ENCODE data around the gene B4GALNT4.
A peak's percentile ranks its signal among the peaks of the same experiment; 100 is the strongest.
"Not testable (repeated sequence)": the region's sequence is repeated elsewhere in the genome, so short reads cannot be mapped to it uniquely, and the experiment has no call there.

Gene B4GALNT4

GRCh38 chr11:359181-359714 is 10.1 kb upstream of the B4GALNT4 start:
- DNase-seq: no peak

GRCh38 chr11:360326-361280 is 8.7 kb upstream of the B4GALNT4 start:
- no peak for DNase-seq

DNA sequence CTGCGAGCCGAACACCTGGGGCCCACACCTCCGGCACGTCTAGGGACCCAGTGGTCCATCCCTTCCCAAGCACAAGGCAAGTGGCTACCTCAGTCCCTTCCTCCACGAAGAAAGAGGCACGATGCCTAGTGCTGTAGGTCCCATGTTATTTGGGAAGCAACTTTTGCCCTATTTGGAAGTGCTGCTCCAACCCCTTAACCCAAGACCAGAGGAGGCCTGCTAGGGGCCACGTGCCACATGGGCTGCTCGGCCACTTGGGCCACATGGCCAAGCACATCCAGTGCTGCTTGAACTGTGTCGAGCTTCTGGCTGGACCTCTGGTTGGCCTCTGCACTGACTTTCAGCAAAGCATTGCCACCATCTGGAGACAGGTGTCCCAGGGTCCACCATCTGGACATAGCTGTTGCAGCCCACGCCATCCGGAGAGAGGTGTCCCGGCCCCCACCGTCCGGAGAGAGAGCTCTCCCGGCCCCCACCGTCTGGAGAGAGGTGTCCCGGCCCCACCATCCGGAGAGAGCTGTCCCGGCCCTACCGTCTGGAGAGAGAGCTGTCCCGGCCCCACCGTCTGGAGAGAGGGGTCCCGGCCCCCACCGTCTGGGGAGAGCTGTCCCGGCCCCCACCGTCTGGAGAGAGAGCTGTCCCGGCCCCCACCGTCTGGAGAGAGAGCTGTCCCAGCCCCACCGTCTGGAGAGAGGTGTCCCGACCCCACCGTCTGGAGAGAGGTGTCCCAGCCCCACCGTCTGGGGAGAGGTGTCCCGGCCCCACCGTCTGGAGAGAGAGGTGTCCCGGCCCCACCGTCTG is 6.5 kb upstream of the B4GALNT4 start:
- no peak for DNase-seq

DNA sequence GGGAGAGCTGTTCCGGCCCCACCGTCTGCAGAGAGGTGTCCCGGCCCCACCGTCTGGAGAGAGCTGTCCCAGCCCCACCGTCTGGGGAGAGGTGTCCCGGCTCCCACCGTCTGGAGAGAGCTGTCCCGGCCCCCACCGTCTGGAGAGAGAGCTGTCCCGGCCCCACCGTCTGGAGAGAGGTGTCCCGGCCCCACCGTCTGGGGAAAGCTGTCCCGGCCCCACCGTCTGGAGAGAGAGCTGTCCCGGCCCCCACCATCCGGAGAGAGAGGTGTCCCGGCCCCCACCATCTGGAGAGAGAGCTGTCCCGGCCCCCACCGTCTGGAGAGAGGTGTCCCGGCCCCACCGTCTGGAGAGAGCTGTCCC is 5.9 kb upstream of the B4GALNT4 start:
- not testable (repeated sequence) for DNase-seq

GRCh38 chr11:363948-364761 is 5.1 kb upstream of the B4GALNT4 start:
- peak; percentile 74 for DNase-seq

GRCh38 chr11:364991-365725 is 4.1 kb upstream of the B4GALNT4 start:
- no peak for DNase-seq

- DNase-seq: no peak
These were observed 3.5 kb upstream of the B4GALNT4 start for GRCh38 chr11:365831-366230.

DNA sequence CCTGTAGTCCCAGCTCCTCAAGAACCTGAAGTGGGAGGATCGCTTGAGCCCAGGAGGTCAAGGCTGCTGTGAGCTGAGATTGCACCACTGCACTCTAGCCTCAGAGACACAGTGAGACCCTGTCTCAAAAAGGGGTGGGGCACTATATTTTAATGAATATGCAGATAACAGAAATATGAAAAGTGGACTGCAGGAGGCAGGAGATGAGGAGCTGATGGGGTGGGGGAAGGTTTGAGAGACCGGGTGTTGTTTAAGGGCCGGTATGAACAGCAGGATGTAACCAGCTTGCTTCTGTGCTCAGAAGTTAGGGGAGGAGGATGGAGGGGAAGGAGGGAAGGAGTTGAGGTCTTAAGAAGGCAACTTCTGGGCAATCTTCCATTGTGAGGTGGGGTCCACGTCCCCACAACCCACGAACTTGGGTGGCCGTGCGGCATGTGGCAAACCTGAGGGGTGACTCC is 1.3 kb upstream of the B4GALNT4 start:
- no peak for DNase-seq

DNA sequence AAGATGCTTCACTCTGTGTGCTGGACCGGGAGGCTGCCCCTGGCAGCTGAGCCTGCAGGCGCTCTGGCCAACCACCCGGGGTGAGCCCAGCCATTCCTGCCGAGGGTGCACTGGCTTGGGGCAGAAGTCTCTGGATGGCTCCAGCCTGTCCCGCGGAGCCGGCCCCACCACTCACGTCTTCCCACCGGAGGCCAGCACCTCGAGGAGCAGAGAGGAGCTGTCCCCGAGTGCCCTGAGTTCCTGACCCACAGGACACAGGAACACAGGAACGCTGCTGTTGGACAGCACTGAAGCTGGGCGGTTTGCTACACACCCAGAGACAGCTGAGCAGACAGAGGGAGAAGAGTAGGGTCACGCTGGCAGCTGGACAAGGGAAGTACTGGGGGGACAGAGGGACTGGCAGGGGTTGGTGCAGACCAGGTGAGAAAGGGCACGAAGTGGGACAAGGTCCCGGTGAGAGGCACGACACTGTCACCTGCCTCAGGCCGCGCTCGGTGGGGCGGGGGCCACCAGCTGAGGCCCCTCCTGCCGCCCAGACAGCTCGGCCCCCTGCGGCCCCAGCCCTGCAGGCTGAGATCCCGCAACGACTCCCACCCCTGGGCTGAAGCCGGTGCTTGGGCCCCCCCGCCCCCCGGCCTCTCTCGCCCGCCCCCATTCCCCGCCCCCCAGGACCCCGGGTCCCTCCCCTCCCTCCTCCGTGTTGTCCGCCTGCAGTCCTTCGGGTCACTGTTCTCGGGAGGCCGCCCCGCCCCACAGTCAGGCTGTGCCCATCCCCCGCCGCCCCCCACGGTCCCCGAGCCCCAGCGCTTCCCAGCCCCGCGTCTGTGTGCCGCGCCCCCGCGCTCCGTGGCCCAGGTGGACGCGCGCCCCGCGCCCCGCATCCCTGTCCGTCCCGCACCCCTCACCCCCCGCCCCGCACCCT is 624 bp upstream of the B4GALNT4 start:
- DNase-seq: no peak

DNA sequence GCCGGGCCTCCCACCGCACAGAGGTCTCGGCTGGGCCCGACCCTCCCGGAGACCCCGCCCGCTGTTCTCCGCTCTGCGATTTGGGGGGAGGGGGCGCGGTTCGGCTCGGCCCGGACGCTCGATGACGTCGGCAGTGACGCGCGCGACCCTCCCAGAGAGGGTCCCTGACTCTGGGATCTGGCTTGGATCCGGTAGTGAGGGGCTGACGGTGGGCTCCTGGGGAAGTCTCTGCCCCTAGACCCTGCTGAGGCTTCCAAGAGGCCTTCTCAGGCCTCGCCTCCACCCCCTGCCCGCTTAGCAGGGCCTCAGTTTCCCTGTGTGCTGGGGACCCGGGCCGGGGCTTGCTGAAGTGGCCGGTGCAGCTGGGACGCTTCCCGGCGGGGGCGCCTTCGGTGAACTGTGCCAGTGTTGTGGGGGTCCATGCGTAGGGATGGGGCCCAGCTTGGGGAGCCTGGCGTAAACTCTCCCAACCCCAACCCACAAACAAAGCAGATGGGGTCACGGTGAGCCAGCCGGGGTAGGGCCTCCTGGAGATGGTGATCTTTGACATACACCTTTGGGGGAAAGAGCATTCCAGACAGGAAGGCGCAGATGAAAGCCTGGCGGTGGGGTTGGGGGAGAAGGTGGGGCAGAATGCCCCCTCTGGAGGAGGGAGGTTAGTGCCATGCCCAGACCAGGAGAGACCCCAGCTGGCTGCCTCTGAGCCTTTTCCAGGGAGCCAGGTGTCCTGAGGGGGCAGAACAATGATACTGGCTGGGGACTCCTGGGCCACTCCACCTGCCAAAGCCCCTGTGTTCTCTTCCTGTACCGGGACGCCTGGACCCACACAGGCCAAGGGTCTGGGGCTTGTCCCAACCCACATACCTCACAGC is 1.0 kb downstream of the B4GALNT4 start:
- no peak for DNase-seq

DNA sequence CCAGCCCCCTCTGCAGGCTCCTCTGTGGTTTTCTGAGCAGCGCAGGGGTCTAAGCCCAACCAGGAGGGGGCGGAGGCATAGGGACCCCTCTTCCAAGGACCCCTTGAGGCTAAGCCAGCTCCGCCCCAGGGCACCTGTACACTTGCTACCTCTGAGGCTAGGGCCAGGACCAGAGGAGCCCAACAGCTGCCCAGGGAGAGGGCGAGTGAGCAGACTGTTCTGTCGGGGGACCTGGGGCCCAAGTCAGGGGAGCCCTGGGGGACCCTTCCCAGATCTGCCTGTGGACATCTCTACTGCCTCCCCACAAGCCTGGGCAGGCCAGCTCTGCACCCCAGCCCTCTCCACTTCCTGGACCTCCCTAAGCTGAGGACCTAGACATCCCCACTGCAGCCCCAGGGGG is 1.8 kb downstream of the B4GALNT4 start:
- DNase-seq: no peak

- DNase-seq: no peak
These were observed 2.7 kb downstream of the B4GALNT4 start for GRCh38 chr11:371716-372590.

GRCh38 chr11:372809-373715 is 3.8 kb downstream of the B4GALNT4 start:
- no peak for DNase-seq

DNA sequence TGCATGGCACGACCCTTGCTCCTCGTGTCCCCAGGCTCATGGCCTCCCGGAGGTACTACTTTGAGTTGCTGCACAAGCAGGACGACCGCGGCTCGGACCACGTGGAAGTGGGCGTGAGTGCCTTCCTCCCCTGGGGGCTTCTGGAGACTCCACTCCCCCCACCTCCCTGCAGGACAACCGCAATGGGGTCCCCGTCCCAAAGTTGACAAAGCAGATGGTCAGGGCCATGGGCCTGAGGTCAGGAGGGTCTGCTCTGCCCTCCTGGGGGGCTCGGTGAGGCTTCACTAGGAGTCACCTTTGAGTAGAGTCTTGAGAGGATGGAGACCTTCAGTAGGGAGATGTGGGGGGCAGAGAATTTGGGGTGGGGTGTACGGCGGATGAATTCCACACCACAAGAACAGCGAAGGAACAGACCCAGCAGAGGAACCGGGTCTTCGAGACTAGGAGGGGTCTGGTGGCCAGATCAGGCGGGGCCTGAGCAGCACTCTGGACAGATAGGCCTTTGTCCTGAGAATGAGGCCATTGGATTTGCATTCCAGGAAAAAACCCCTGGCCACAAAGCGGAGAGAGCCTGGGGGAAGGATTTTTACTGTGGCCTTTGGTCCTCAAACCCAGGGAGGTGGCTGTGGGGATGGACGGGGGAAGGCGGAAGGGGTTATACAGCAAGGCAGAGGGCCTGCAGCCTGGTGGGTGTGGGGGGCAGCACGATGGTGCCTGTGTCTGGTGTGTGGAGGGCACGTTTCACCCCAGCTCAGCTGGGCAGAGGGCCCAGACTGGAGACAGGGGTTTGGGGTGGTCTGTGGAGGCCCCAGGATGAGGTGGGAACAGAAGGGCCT is 4.6 kb downstream of the B4GALNT4 start:
- DNase-seq: no peak

DNA sequence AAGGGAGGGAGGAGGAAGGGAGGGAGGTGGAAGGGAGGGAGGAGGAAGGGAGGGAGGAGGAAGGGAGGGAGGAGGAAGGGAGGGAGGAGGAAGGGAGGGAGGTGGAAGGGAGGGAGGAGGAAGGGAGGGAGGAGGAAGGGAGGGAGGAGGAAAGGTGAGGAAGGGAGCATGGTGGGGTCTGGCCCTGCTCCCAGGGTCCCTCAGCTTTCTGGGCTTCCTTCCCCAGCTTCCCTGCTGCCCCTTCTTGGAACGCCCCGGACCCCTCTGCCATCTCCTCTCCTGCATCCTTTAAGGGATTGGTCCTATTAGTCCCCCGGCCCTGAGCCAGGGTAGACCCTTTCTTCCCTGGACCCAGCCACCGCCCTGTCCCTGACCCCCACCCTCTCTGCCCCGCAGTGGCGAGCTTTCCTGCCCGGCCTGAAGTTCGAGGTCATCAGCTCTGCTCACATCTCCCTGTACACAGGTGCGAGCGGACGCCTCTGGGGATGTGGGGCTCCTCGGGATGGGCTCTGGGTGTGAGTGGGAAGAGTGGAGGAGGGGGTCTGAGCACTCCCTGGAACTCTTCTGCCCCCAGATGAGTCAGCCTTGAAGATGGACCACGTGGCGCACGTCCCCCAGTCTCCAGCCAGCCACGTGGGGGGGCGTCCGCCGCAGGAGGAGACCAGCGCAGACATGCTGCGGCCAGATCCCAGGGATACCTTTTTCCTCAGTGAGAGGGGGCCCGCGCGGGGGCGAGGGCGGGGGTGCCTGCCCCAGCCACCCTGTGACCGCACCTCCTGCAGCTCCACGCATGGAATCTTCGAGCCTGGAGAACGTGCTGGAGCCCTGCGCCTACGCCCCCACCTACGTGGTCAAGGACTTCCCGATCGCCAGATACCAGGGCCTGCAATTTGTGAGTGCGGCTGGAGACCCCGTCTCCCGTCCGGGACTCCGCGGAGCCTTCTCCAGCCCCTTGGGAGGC is 6.0 kb downstream of the B4GALNT4 start:
- no peak for DNase-seq
